Fibroblast of peridontal ligament (primary cell): ENCODE measurements around the gene SP6.

Source experiments
- DNase-seq: peaks from one replicate; pipeline ENCODE4 v3.0.0-alpha.2; 2010; ENCODE audit errors: extremely low read depth

The SP6 gene

DNA sequence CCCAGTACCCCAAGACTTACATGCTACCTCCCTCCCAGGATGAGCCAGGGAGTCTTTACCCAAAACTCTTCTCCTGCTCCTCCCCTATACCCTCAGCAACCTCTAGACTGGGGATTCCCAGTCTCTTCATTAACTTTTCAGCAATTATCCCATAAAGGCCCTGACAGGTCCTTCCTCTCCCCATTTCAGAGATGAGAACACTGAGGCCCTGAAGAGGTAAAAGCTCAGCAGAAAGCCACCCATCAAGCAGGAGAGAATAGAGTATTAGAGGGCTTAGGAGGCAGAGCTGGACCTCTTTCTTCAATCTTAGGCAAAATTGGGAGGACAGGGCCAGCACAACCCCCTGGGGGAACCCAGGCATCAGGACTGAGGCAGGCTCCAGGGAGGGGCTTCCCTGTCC, 5.9 kb upstream of the SP6 start:
- no peak for DNase-seq

DNA sequence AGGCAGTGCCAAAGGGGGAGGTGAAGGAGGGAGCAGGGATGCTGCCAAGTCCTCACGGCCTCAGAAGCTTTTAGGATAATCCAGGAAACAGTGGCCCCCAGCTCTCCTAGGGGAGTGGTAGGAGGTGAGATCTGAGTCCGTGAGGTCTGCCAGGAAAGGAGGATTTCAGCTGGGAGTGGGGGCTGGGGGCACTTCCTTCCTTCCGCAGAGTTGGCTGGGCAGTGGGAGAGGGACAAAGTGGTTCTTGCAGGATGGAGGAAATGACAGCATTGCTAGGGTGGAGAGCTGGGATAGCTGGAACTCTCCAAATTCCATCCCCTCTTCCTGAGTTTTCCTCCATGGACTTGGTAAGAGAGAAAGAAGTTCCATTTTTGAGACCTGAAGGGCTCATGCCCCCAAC, 4.8 kb upstream of the SP6 start:
- no peak for DNase-seq

DNA sequence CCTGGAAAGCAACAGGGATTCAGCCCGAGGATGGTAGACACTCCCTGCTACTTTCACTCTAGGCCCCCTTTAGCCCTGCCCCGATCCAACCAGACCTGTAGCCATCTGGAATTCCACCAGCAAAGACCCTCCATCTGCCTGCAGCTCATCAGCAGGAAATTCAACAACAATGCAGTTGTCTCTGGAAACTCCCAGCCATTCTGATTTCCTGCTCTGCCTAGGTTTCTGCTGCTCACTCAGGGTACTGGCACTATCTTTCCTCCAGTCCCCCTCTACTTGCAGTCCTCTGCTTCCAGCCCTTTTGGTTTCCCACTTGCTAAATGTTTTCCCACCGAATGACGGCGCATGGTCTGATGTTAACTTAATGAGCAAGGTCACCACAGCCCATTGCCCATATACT, 2.7 kb upstream of the SP6 start:
- no peak for DNase-seq

DNA sequence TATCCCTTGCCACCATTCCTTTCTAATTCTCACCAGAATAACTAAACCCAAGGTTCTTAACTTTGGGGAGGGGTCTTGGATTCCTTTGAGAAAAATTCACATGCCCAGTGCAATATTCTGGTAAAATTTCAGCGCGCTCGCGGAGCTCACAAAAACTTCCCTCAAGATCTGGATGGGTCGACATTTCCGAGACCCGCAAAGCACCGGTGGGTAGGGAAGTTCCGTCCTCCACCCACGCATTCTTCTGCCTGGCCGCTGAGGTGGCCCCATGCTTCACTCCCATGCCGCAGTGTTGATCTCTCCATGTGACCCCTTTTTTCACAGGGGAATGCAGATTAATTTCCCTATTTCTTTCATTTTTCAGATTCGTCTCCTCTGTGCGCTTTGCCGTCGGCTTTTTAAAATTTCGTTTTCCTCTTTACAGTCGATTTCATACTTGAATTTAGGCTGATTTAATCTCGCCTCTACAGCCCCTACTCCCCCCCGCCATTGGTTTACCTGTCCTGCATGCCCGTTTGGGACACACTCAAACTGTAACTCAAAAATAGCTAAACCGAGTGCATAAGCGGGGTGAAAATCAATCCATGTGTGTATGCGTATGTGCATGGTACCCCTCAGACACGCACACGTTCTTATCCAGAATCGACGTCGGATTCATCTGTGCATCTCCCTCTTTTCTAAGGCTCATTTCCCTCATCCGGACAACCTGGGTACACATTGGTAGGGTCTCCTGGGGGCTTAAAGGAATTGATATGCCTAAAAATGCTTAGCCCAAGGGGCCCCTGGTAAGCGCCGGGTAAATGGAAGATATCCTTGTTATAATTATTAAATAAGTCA, 1.4 kb upstream of the SP6 start:
- peak; percentile 22 for DNase-seq

DNA sequence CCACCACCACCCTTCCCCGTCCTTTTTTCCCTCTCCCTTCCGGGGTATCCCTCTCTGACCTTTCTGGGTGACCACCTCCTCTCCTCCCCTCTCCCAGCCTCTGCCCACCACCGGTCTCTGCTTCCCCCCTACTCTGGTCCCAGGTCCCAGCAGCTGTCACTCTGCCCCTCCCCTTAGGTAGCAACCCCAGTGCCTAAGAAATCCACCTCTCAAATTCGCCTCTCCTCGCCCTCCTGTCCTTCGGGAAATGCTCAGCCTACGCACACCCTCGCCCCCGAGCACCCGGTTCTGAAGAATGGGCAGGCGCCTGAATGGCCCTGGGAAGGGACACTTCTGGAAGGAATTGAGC, 775 bp upstream of the SP6 start:
- no peak for DNase-seq

DNA sequence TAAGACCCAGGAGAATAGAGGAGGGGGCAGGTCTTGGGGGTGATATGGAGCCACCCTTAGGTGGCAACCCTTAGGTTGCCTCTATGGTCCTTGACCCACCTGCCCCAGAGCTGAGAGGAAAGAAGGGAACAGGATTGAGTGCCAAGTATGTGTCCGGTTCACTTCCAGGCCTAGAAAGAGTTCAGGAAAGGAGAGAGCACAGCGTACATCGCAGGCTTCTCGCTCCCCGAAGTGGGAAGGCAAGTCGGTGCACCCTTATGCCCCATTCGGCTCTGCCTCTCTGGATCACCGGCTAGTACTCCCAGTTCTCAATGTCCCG, 631 bp downstream of the SP6 start:
- no peak for DNase-seq

DNA sequence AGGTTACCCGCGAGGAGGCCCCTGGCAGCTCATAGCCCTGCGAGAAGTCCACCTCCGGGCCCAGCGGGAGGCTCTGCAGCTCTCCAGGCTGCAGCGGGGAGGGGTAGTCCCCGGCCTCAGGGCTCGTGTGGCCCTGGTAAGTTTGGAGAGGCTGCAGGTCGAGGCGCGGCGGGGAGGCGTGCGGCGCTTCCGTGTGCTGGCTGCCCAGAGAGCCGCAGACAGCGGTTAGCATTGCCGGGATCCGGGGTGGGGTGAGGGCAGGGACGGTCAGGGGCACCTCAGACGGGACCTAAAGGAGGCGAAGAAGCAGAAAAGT, 2.8 kb downstream of the SP6 start:
- DNase-seq: no peak

DNA sequence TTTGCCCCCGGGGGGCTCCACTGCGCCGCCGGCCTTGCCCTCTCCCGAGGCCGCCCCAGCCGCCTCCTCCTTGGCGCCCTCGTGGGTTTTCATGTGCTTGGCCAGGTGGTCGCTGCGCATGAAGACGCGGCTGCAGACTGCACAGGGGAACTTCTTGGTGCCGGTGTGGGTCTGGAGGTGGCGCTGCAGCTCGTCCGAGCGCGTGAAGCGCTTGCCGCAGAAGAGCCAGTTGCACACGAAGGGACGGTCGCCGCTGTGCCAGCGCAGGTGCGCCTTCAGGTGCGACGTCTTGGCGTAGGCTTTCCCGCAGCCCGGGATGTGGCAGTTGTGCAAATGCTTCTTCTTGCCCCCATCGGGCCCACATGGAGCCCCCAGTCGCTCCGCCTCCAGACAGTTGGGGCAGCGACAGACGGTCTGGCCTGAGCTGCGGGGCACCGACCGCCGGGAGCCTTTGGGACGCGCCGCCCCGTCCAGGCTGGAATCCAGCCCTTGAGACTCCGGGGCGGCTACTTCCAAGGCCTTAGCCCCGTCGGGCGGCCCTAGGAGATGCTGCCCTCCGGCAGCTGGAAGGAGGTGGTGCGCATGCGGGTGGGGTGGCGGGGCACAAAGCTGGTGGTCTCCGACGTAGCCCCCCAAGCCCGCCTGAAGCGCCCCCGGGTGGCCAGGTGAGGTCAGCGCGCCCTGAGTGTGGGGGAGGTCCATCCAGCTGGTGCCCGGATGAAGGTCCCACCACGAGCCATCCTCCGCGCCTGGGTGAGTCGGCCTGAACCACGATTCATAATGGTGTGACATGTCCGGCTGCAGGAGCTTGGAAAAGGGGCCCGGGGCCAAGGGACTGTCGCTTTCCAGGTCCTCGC, 3.4 kb downstream of the SP6 start:
- DNase-seq: no peak

DNA sequence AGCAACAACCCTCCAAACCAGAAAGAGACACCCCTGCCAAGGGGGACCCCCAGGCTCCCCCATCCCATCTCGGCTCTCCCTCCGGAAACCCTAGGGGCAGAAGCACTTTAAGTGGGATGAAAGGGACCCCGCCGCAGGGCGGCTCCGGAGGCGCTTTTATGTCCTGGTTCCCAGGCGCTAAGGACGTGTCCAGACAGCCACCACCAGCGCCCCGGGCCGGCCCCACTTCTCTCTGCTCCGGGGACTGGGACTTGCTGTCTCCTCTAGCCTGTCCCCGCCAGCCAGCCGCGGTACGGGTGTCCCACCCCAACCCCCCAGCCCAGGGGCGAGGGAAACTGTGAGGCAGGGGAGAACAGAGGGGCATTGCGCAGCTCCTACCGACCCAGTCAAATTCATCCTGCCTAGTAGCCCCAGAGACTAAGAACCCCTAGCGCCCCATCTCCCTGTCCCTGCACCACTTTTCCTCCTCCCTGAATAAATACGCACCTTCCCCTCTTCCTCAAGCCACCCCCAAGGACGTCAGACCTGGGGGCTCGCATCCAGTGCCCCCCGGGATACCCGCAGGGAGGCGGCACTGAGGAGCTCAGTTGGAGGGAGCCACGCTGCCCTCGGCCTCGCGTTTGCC, 4.1 kb downstream of the SP6 start:
- DNase-seq: no peak

DNA sequence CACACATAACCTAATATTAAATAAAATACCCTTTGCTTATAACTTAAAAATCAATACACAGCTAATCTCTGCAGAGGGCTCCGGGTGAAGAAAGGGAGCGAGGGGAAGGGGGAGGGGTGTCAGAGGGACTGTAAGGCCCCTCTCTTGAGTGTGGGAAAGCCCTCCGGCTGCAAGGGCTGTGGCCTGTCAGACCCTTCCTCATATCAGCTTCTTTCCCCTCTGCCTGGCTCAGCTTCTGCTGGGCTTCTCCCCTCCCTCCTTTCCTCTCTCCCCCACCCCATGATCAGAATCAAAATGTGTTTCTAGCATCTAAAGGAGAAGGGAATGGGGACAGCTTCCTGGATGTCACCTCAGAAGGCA, 5.3 kb downstream of the SP6 start:
- DNase-seq: no peak

DNA sequence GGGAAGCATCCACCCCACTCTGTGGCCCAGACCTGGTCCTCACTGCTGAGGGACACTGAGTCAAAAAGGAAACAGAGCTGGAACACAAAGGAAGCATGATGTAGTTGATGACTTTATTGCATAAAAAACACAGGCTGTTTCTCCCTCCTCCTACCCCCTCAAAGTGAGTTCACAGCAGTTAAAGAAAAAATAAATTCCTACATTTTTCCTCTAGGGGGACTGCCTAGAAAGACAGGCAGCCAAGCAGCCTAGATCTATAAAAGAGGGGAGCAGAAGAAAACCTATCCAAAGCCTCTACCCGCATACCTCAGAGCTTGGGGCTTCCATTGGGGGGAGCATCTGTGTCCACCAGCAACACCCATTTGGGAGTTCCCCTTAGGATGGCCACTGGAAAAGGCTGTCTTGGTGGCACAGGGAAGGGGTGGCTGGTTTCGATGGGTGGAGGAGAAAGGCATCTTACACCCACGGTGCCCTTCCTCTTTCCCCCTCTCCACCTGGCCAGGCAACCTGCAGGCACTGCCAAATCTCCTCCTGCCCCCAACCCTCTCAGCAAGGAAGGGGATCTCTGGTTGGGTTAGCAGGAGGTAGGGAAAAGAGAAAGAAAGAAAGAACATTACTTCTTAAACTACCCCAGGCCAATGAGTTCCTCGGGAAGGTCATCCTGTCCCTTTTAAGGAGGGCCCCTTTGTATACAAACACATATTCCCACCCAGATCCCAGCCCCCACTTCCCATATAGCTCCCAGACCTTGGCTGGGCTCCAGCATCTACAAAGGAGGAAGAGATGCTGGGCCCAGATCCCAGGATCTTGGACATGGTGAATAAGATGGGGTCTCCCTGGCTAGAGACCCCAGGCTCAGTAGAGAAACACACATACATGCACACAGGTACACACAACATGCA, 5.9 kb downstream of the SP6 start:
- DNase-seq: peak; percentile 27

DNA sequence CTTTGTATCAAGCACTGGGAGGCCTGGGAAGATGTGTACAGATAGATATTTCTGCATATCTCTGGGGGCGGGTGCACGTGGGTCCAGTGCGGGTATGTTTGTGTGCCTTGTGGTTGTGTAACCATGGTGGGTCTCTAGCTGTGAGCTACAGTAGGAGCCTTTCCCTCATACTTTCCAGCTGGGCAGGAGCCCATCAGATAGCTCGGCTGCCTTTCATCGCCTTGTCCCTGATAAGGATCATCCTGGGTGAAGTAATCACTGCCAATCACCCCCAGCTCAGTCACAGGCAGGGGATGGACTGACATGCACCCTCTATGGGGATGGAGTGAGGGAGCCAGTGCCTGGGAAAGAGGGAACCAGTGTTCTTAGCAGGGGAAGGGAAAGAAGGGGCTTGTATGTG, 6.7 kb downstream of the SP6 start:
- DNase-seq: no peak

DNA sequence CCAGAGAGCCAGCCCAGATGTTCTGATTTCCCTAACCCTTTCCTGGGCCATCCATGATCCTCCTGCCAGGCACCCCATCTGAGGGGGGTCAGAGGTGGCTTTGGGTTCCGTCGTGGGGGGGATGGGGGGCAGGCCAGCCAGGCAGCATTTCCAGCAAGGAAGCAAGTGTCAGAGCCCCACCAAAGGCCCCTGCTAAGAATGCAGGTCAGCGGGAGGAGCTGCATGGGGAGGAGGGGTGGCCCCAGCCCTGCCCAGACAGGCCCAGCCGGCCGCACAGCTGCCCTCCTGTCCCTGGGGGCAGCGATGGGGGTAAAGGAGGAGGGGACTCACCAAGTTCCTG, 7.6 kb downstream of the SP6 start:
- DNase-seq: no peak

DNA sequence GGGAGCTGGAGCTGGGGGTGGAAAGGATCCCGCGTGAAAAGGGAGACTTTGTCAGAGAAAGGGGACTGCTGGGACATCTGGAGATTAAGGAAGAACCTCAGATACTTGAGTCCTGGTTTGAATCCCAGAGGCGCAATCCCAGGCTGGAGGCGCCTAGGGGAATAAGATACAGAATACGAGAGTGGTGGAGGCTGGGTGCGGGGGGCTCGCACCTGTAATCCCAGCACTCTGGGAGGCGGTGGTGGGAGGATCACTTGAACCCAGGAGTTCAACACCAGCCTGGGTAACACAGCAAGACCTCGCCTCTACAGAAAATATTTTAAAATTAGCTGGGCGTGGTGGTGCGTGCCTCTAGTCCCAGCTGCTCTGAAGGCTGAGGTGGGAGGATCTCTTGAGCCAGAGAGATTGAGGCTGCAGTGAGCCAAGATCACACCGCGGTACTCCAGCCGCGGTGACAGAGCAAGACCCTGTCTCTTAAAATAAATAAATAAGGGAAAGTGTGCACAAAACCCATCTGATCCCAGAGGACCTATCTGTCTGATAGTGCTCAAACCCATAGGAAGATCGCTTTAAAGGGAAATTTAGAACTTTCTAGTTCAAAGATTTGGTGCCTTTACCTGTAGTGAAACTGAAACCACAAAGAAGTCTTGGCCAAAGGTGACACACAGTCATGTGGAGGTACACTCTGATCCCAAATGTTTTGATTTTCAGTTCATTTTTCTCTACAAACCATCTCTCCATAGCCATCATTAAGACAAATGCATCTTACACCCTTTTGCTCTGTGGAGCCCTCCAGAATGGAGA, 9.3 kb downstream of the SP6 start:
- DNase-seq: no peak

DNA sequence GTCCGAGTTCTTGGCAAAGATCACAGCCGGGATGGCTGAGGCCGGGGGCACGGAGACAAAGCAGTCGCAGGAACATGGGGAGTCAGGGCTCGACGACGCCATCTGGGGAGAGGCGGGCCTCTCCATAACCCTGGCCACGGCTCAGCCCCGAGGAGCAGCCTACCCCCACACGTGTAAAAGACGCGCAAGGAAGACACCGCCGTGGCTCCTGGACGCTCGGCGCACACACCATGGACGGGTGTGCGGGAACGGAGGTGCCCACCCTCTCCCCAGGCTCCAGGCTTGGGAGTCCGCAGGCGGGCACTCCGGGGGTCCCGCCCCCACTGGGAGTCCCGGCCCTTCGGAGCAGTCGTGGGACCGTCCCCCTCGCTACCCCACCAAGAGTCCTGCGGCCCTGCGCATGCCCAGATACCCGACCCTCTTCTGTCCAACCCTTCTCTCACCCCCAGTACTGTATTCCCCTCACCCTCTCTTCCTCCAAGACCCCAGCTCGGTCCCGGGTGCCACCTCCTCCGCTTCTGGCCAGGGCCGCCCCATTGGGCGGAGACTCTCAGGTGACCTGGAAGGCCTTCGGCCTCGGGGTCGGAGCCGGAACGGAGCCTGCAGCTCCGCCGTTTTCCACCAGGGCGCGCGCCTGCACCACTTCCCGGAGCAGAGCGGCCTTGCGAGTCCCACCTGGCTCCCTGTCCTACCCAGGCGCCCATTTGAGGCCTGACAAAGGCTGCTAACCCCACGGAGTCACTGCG, 10.0 kb downstream of the SP6 start, which contains the start of gene SCRN2:
TSS of gene SCRN2 (minus strand) at position 532 of the 746 bp plus-strand sequence. CDS start at position 102, 430 bp downstream.
- peak; percentile 78 for DNase-seq

DNA sequence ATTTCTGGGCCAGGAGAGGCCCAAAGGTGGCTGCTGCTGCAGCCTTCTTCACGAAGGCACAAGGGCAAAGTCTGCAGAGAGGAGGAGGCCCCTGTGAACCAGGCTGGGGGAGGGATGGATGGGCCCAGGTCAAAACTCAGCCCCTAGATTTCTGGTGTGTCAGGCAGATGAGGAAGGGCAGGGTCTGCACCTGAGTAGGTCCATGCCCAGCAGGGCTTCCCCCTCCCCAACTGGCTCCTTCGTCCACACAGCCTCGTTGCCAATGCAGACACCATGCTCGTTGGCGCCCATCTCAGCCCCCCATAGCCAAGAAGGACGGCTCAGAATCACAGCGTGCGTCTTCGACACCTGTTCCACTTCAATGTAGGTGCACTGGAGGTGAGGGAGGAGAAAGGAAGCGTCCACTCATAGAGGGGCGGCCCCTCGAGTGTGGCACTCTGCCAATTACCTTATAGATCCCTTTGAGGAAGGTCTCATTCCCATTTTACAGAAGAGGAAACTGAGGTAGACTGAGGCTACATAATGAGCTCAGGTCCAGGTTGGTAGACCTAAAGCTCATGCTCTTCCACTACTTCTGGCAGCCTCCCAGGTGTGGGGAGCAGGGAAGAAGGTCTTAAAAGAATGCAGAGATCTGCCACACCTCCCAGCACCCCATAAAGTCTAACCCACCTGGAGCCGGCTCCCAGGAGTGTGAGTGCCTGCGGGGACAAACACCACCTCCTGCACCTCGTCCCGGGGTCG, 10.8 kb downstream of the SP6 start:
- DNase-seq: no peak

DNA sequence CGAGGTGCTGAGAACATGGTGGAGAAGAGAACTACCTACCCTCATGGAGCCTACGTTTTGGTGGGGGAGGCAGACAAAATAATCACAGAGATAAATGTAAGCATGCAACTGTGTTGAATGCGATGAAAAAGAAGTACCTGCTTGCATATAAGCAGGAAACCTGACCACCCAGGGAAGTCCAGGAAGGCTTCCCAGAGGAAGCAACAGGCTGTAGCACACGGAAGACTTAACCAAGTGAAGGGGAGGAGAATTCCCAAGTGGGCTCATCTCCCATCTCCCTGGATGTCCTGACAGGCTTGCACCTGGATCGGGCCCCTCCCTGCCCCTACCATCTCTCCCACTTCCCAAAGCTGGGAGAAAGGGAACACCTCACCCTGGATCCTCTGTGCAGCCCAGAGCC, 11.9 kb downstream of the SP6 start:
- DNase-seq: no peak

DNA sequence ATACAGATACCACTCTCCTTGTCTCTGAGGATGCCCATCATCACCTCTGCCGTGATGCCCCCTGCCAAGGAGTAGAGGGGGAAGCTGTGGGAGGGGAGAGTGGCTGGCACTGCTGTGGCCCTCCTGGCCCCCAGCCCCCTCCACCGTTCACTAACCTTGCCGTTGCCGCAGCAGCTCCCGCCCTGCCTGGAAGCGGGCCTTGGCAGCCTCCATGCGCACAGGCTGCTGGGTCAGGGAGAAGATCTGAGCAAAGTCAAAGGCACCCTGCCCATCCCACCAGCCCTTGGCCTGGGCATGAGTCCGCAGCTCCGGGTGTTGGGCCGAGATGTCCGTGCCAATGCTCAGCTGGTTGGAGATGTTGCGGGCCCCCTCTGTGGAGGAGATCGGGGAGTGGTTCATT, 12.3 kb downstream of the SP6 start:
- DNase-seq: no peak

DNA sequence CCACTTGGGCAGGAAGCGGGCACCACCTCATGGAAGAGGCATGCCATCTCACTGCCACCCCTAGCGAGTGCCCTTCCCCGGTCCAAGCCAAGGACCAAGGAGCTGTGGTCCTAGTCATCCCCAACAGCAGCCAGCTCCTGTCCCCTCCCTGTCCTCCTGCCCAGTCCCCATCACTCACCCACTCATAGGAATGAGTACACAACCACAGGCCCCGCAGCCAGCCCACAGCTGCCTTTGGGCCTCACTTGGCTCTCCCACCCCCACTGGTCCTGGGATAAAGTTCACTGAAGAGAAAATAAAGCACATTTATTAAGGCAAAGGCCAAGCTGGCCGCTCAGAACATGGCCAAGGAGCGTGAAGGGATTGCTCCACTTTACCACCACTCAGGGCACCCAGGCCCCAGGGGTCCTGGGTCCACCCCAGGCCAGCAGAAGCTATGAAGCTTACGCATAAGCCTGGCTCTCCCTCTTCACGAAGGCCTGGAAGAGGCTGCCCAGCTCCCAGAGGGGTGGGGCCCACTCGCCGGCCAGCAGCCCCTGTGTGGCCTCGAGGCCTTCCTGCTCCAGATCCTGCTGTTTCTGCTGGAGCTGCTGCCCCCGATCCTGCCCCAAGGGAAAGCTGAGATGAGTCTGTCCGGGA, 13.4 kb downstream of the SP6 start:
- peak; percentile 10 for DNase-seq
